ENCODE measurements around the gene RRP9.
"Not testable (repeated sequence)": the region's sequence is repeated elsewhere in the genome, so short reads cannot be mapped to it uniquely, and the experiment has no call there.

RRP9 gene

GRCh38 chr3:51937014-51937413, 4.7 kb downstream of the RRP9 start:
- ATAC-seq = no peak

- ATAC-seq = no peak
Observed at GRCh38 chr3:51935886-51936755, 5.6 kb downstream of the RRP9 start.

GRCh38 chr3:51934991-51935885, 6.5 kb downstream of the RRP9 start:
- no peak for ATAC-seq

GRCh38 chr3:51934139-51934850, 7.4 kb downstream of the RRP9 start:
- ATAC-seq = no peak

GRCh38 chr3:51933471-51934138, 8.1 kb downstream of the RRP9 start:
- ATAC-seq = peak in 1 of 2 donors; percentile 19

GRCh38 chr3:51932471-51933370, 9.0 kb downstream of the RRP9 start:
- peak in 1 of 2 donors; percentile 9 for ATAC-seq

GRCh38 chr3:51931756-51932155, 9.9 kb downstream of the RRP9 start:
- ATAC-seq = no peak

- ATAC-seq = no peak
Observed at GRCh38 chr3:51930439-51930838, 11.3 kb downstream of the RRP9 start.

GRCh38 chr3:51929420-51930003, 12.2 kb downstream of the RRP9 start:
- no peak for ATAC-seq

- ATAC-seq = not testable (repeated sequence)
Observed at GRCh38 chr3:51928981-51929380, 12.7 kb downstream of the RRP9 start.

- ATAC-seq = no peak
Observed at GRCh38 chr3:51928438-51928837, 13.3 kb downstream of the RRP9 start.

- no peak for ATAC-seq
Observed at GRCh38 chr3:51927061-51927977, 14.4 kb downstream of the RRP9 start.

- no peak for ATAC-seq
Observed at GRCh38 chr3:51921081-51921578, 20.6 kb downstream of the RRP9 start.

GRCh38 chr3:51916418-51916817, 25.3 kb downstream of the RRP9 start:
- no peak for ATAC-seq

- no peak for ATAC-seq
Observed at GRCh38 chr3:51908026-51908425, 33.7 kb downstream of the RRP9 start.

GRCh38 chr3:51904034-51904823, 37.5 kb downstream of the RRP9 start:
- ATAC-seq = no peak

- peak; percentile 56 to 72 for ATAC-seq
Observed at GRCh38 chr3:51902361-51902760, 39.3 kb downstream of the RRP9 start.

GRCh38 chr3:51900043-51900442, 41.7 kb downstream of the RRP9 start:
- not testable (repeated sequence) for ATAC-seq

- ATAC-seq = no peak
Observed at GRCh38 chr3:51897391-51897790, 44.3 kb downstream of the RRP9 start.
